PC-9 (cell line): ENCODE measurements around the gene ZFHX2. TPM values are rescaled to one million over a fixed set of nuclear protein-coding genes. Genes with fewer than 3 reads are reported as not detected.

Source experiments
- BruUV-seq: library from RNA; stranded (reverse); fragments of 400-500 nt; replicated peaks from 2 replicates; lab custom pipeline; 2021; lab: Mats Ljungman, UMichigan
- CTCF ChIA-PET: fragments of 300-600 bp; sonication (Branson Sonifier 250); formaldehyde crosslinking; loops from one replicate; lab custom pipeline; 2022; ENCODE audit warnings: antibody characterized with exemption; lab: Charles Lee
- POLR2A ChIA-PET: fragments of 300-600 bp; sonication (Branson Sonifier 250); formaldehyde crosslinking; loops from one replicate; lab custom pipeline; 2022; ENCODE audit warnings: antibody characterized with exemption; ENCODE audit not compliant: unreplicated experiment; lab: Charles Lee
- DNase-seq, 2 experiments: peaks; one replicate each; pipeline versions ENCODE4 v3.0.0 to v3.0.0-alpha.2; 2015 to 2022; ENCODE audit warnings: mixed read lengths in 1 of 2
- H2AFZ ChIP-seq: fragments of 200-600 bp; sonication (generic); 2 replicates; pipeline ENCODE4 v1.8.1; 2017; ENCODE audit warnings: antibody characterized with exemption
- H3F3A ChIP-seq: fragments of 200-600 bp; sonication (generic); 2 replicates; pipeline ENCODE4 v1.8.1; 2017; ENCODE audit warnings: antibody characterized with exemption, mild to moderate bottlenecking, low read depth; ENCODE audit not compliant: insufficient read depth
- H3K27ac ChIP-seq: fragments of 200-600 bp; sonication (generic); 2 replicates; pipeline ENCODE4 v1.6.1; 2016; ENCODE audit warnings: mixed run types
- H3K27me3 ChIP-seq: fragments of 200-600 bp; sonication (generic); 2 replicates; pipeline ENCODE4 v1.6.1; 2016; ENCODE audit warnings: low read depth, mixed run types; ENCODE audit not compliant: insufficient read depth
- H3K36me3 ChIP-seq: fragments of 200-600 bp; sonication (generic); 2 replicates; pipeline ENCODE4 v1.6.1; 2016; ENCODE audit warnings: low read depth, mixed run types
- H3K4me1 ChIP-seq: fragments of 200-600 bp; sonication (generic); replicated peaks from 2 replicates; pipeline ENCODE4 v1.6.1; 2016; ENCODE audit warnings: mixed run types; ENCODE audit not compliant: insufficient read depth
- H3K4me2 ChIP-seq: fragments of 200-600 bp; sonication (generic); 2 replicates; pipeline ENCODE4 v1.6.1; 2017; ENCODE audit warnings: mixed run types
- H3K4me3 ChIP-seq: fragments of 200-600 bp; sonication (generic); 2 replicates; pipeline ENCODE4 v1.6.1; 2016; ENCODE audit warnings: mixed run types
- H3K79me2 ChIP-seq: fragments of 200-600 bp; sonication (generic); 2 replicates; pipeline ENCODE4 v1.6.1; 2017; ENCODE audit warnings: low read depth, mixed run types
- H3K9me2 ChIP-seq: fragments of 200-600 bp; sonication (generic); 2 replicates; pipeline ENCODE4 v1.8.1; 2017; ENCODE audit warnings: mild to moderate bottlenecking; ENCODE audit not compliant: insufficient read depth
- H3K9me3 ChIP-seq: fragments of 200-600 bp; sonication (generic); 2 replicates; pipeline ENCODE4 v1.8.1; 2016; ENCODE audit warnings: low read depth; ENCODE audit not compliant: insufficient read depth
- H4K20me1 ChIP-seq: fragments of 200-600 bp; sonication (generic); 2 replicates; pipeline ENCODE4 v1.8.1; 2017; ENCODE audit not compliant: insufficient read depth
- CTCF ChIP-seq: fragments of 200-600 bp; sonication (generic); conservative IDR thresholded peaks from 2 replicates; pipeline ENCODE4 v1.6.1; 2017; ENCODE audit warnings: mixed run types, antibody characterized with exemption, mild to moderate bottlenecking, moderate library complexity
- EZH2 ChIP-seq: fragments of 200-600 bp; sonication (generic); IDR thresholded peaks from 2 replicates; pipeline ENCODE4 v1.8.0; 2017; ENCODE audit warnings: antibody characterized with exemption, low read depth
- intact Hi-C: fragments of 100-400 bp; cut with micrococcal nuclease; formaldehyde crosslinking; loops from one replicate; pipeline ENCODE4 v1.10.0; 2022; ENCODE audit not compliant: unreplicated experiment
- total RNA-seq: library from RNA; stranded (reverse); gene quantifications from 2 replicates; pipeline ENCODE4 v1.2.3, GENCODE V29; 2021

ZFHX2 gene
- total RNA-seq, 1 experiment from 2014 or later: 5.3 TPM

GRCh38 chr14:23523229-23524016 is 28.1 kb downstream of the ZFHX2 start:
- H3F3A ChIP-seq: no peaks in the 10 kb centered on the region
- no peaks in the 10 kb centered on the region for H3K27me3 ChIP-seq
- no peak for DNase-seq
- no peaks in the 10 kb centered on the region for H3K4me1 ChIP-seq
- H3K4me2 ChIP-seq: no peak overlapping the region
- ChIA-PET CTCF (no interaction called here), POLR2A (no interaction called here)
- BruUV-seq: no TSS peak
- no peak overlapping the region for H2AFZ ChIP-seq
- no peaks in the 10 kb centered on the region for H3K79me2 ChIP-seq
- no peak overlapping the region for H3K27ac ChIP-seq
- no peak overlapping the region for H3K4me3 ChIP-seq
- intact Hi-C loops: no loop called here
- no peaks in the 10 kb centered on the region for H3K9me2 ChIP-seq
- TF ChIP-seq CTCF: no peak
- TF ChIP-seq EZH2: no peak
- no peaks in the 10 kb centered on the region for H3K9me3 ChIP-seq
- H4K20me1 ChIP-seq: no peaks in the 10 kb centered on the region
- H3K36me3 ChIP-seq: no peaks in the 10 kb centered on the region

GRCh38 chr14:23522643-23523198 is 28.8 kb downstream of the ZFHX2 start:
- no TSS peak for BruUV-seq
- no peaks in the 10 kb centered on the region for H3K79me2 ChIP-seq
- H3K9me3 ChIP-seq: no peaks in the 10 kb centered on the region
- H4K20me1 ChIP-seq: no peaks in the 10 kb centered on the region
- H3K9me2 ChIP-seq: no peaks in the 10 kb centered on the region
- no peak overlapping the region for H2AFZ ChIP-seq
- H3K4me3 ChIP-seq: no peak overlapping the region
- TF ChIP-seq CTCF (no peak), EZH2 (no peak)
- ChIA-PET POLR2A (no interaction called here), CTCF (no interaction called here)
- no peaks in the 10 kb centered on the region for H3F3A ChIP-seq
- no peak overlapping the region for H3K4me2 ChIP-seq
- no peak for DNase-seq
- no peaks in the 10 kb centered on the region for H3K27me3 ChIP-seq
- H3K4me1 ChIP-seq: no peaks in the 10 kb centered on the region
- H3K36me3 ChIP-seq: no peaks in the 10 kb centered on the region
- intact Hi-C loops: no loop called here
- no peak overlapping the region for H3K27ac ChIP-seq

- no peak overlapping the region for H3K4me2 ChIP-seq
- no peaks in the 10 kb centered on the region for H3K79me2 ChIP-seq
- H3K9me3 ChIP-seq: no peaks in the 10 kb centered on the region
- H3K4me3 ChIP-seq: no peak overlapping the region
- H3K9me2 ChIP-seq: no peaks in the 10 kb centered on the region
- intact Hi-C loops: no loop called here
- H3F3A ChIP-seq: no peaks in the 10 kb centered on the region
- H3K4me1 ChIP-seq: no peaks in the 10 kb centered on the region
- ChIA-PET CTCF (interaction anchor here (0.5 kb wide), 1 partner anchor 37 kb away, joined by 5 read pairs; no protein-coding TSS in a partner anchor), POLR2A (no interaction called here)
- H3K27ac ChIP-seq: no peak overlapping the region
- TF ChIP-seq EZH2: no peak
- TF ChIP-seq CTCF: no peak
- no peak overlapping the region for H2AFZ ChIP-seq
- no peaks in the 10 kb centered on the region for H3K36me3 ChIP-seq
- H3K27me3 ChIP-seq: no peaks in the 10 kb centered on the region
- no peak for DNase-seq
- no peaks in the 10 kb centered on the region for H4K20me1 ChIP-seq
- no TSS peak for BruUV-seq
Observed at GRCh38 chr14:23521785-23522640, 29.6 kb downstream of the ZFHX2 start.
